Neural progenitor cell (in vitro differentiated cells): ENCODE results near the gene ACYP2. TPM values are rescaled to one million over a fixed set of nuclear protein-coding genes. Genes with fewer than 3 reads are reported as not detected.
"Not testable (repeated sequence)": the region's sequence is repeated elsewhere in the genome, so short reads cannot be mapped to it uniquely, and the experiment has no call there.

Source experiments
- DNase-seq: peaks from one replicate; pipeline ENCODE4 v3.0.0-alpha.2; 2016; ENCODE audit warnings: low spot score
- H2AFZ ChIP-seq: fragments of 200-600 bp; sonication (generic); replicated peaks from 2 replicates; pipeline ENCODE4 v1.6.1; 2016; ENCODE audit warnings: antibody characterized with exemption
- H3F3A ChIP-seq: fragments of 200-600 bp; sonication (generic); 2 replicates; pipeline ENCODE4 v1.6.1; 2016; ENCODE audit warnings: antibody characterized with exemption, low read depth
- H3K27ac ChIP-seq: fragments of 200-600 bp; sonication (generic); 2 replicates; pipeline ENCODE4 v1.5.1; 2016; ENCODE audit warnings: mild to moderate bottlenecking
- H3K27me3 ChIP-seq: fragments of 200-600 bp; sonication (generic); 2 replicates; pipeline ENCODE4 v1.6.1; 2016; ENCODE audit warnings: mild to moderate bottlenecking, moderate library complexity
- H3K36me3 ChIP-seq: fragments of 200-600 bp; sonication (generic); 2 replicates; pipeline ENCODE4 v1.5.1; 2016
- H3K4me1 ChIP-seq: fragments of 200-600 bp; sonication (generic); 2 replicates; pipeline ENCODE4 v1.6.1; 2016; ENCODE audit warnings: mixed run types
- H3K4me2 ChIP-seq: fragments of 200-600 bp; sonication (generic); 2 replicates; pipeline ENCODE4 v1.6.1; 2016
- H3K4me3 ChIP-seq: fragments of 200-600 bp; sonication (generic); 2 replicates; pipeline ENCODE4 v1.5.1; 2016
- H3K79me2 ChIP-seq: fragments of 200-600 bp; sonication (generic); 2 replicates; pipeline ENCODE4 v1.6.1; 2016; ENCODE audit warnings: low read depth
- H3K9ac ChIP-seq: fragments of 200-600 bp; sonication (generic); 2 replicates; pipeline ENCODE4 v1.6.1; 2016
- H3K9me3 ChIP-seq: fragments of 200-600 bp; sonication (generic); 2 replicates; pipeline ENCODE4 v1.5.1; 2016; ENCODE audit warnings: low read depth
- H4K20me1 ChIP-seq: fragments of 200-600 bp; sonication (generic); 2 replicates; pipeline ENCODE4 v1.6.1; 2016; ENCODE audit warnings: low read depth
- H3K27ac Mint-ChIP-seq: 3 replicates; pipeline ENCODE4 v1.8.0; 2021; ENCODE audit warnings: mixed read lengths
- H3K27me3 Mint-ChIP-seq: 2 replicates; pipeline ENCODE4 v1.8.0; 2022; ENCODE audit warnings: low read depth, mild to moderate bottlenecking, inconsistent platforms, moderate library complexity, mixed read lengths; ENCODE audit not compliant: insufficient read depth
- H3K36me3 Mint-ChIP-seq: 3 replicates; pipeline ENCODE4 v1.8.0; 2021; ENCODE audit warnings: mixed read lengths
- H3K4me1 Mint-ChIP-seq: 3 replicates; pipeline ENCODE4 v1.8.0; 2021; ENCODE audit warnings: mixed read lengths
- H3K4me3 Mint-ChIP-seq: 3 replicates; pipeline ENCODE4 v1.8.0; 2021; ENCODE audit warnings: mild to moderate bottlenecking, moderate library complexity, mixed read lengths
- H3K9me3 Mint-ChIP-seq: 3 replicates; pipeline ENCODE4 v1.8.0; 2020; ENCODE audit warnings: mixed read lengths
- CTCF ChIP-seq: fragments of 200-600 bp; sonication (generic); IDR thresholded peaks from 2 replicates; pipeline ENCODE4 v1.5.1; 2017; ENCODE audit warnings: antibody characterized with exemption, mild to moderate bottlenecking
- EZH2 ChIP-seq: fragments of 200-600 bp; sonication (generic); IDR thresholded peaks from 2 replicates; pipeline ENCODE4 v1.6.1; 2017; ENCODE audit warnings: antibody characterized with exemption, mild to moderate bottlenecking, moderate library complexity
- EZH2phosphoT487 ChIP-seq: fragments of 200-600 bp; sonication (generic); IDR thresholded peaks from 2 replicates; pipeline ENCODE4 v1.6.1; 2017; ENCODE audit warnings: antibody characterized with exemption
- total RNA-seq: library from RNA; depleted of rRNA; stranded (reverse); fragments of >200 nt; gene quantifications from 2 replicates; pipeline ENCODE4 v1.2.3, GENCODE V29; 2015; ENCODE audit warnings: low replicate concordance

The ACYP2 gene
- total RNA-seq, 1 donor from 2014 or later = 9.7 TPM

- Mint-ChIP-seq H3K27me3 (no peaks in the 10 kb centered on the region), H3K27ac (no peak overlapping the region), H3K9me3 (peaks cover 4% of the 10 kb centered on the region), H3K4me3 (no peak overlapping the region), H3K4me1 (peaks cover 6% of the 10 kb centered on the region), H3K36me3 (no peaks in the 10 kb centered on the region)
- Histone ChIP-seq H3K9me3 (no peaks in the 10 kb centered on the region), H3K27ac (no peak overlapping the region), H3K4me1 (peaks cover 6% of the 10 kb centered on the region), H3K36me3 (no peaks in the 10 kb centered on the region), H3K9ac (no peak overlapping the region), H2AFZ (no peak overlapping the region), H3K4me3 (no peak overlapping the region), H3K79me2 (no peaks in the 10 kb centered on the region), H3K4me2 (no peak overlapping the region), H3F3A (no peaks in the 10 kb centered on the region), H4K20me1 (no peaks in the 10 kb centered on the region), H3K27me3 (no peaks in the 10 kb centered on the region)
- DNase-seq = no peak
- TF ChIP-seq EZH2 = no peak
- no peak for TF ChIP-seq EZH2phosphoT487
Observed at GRCh38 chr2:54317973-54318372, 202.6 kb downstream of the ACYP2 start.

GRCh38 chr2:54318821-54319220 lies 203.4 kb downstream of the ACYP2 start:
- Mint-ChIP-seq H3K4me1 (peaks cover 6% of the 10 kb centered on the region), H3K9me3 (peaks cover 4% of the 10 kb centered on the region), H3K27ac (peak overlapping the region; percentile 48), H3K27me3 (no peaks in the 10 kb centered on the region), H3K4me3 (no peak overlapping the region), H3K36me3 (no peaks in the 10 kb centered on the region)
- Histone ChIP-seq H2AFZ (no peak overlapping the region), H3K4me3 (no peak overlapping the region), H3K9me3 (no peaks in the 10 kb centered on the region), H3K9ac (no peak overlapping the region), H3F3A (no peaks in the 10 kb centered on the region), H3K79me2 (no peaks in the 10 kb centered on the region), H3K27ac (no peak overlapping the region), H3K36me3 (no peaks in the 10 kb centered on the region), H4K20me1 (no peaks in the 10 kb centered on the region), H3K4me1 (peaks cover 6% of the 10 kb centered on the region), H3K27me3 (no peaks in the 10 kb centered on the region), H3K4me2 (no peak overlapping the region)
- no peak for DNase-seq
- no peak for TF ChIP-seq CTCF
- TF ChIP-seq EZH2 = no peak
- TF ChIP-seq EZH2phosphoT487 = no peak

- peaks cover 3% of the 10 kb centered on the region for H3K27me3 Mint-ChIP-seq
- no peak for DNase-seq
- Histone ChIP-seq H3K9ac (no peak overlapping the region), H3F3A (no peaks in the 10 kb centered on the region), H3K9me3 (no peaks in the 10 kb centered on the region), H3K79me2 (no peaks in the 10 kb centered on the region), H3K27ac (no peak overlapping the region), H3K4me3 (no peak overlapping the region), H3K4me1 (peaks cover 6% of the 10 kb centered on the region), H2AFZ (no peak overlapping the region), H3K27me3 (no peaks in the 10 kb centered on the region), H4K20me1 (no peaks in the 10 kb centered on the region), H3K36me3 (no peaks in the 10 kb centered on the region), H3K4me2 (no peak overlapping the region)
- H3K4me3 Mint-ChIP-seq = no peak overlapping the region
- H3K4me1 Mint-ChIP-seq = peaks cover 6% of the 10 kb centered on the region
- no peaks in the 10 kb centered on the region for H3K36me3 Mint-ChIP-seq
- TF ChIP-seq EZH2 = no peak
- no peak for TF ChIP-seq EZH2phosphoT487
- no peak for TF ChIP-seq CTCF
- H3K27ac Mint-ChIP-seq = no peak overlapping the region
- H3K9me3 Mint-ChIP-seq = peaks cover 15% of the 10 kb centered on the region
Observed at GRCh38 chr2:54321047-54321446, 205.6 kb downstream of the ACYP2 start.

- not testable (repeated sequence) for H3K36me3 Mint-ChIP-seq, H3K4me2 ChIP-seq, H3K79me2 ChIP-seq, H3F3A ChIP-seq, H3K4me3 ChIP-seq, H3K9ac ChIP-seq, H3K4me1 ChIP-seq, H3K27ac Mint-ChIP-seq, H3K4me3 Mint-ChIP-seq, H3K4me1 Mint-ChIP-seq, H3K36me3 ChIP-seq, H2AFZ ChIP-seq, H4K20me1 ChIP-seq, H3K27ac ChIP-seq, H3K27me3 Mint-ChIP-seq, H3K9me3 ChIP-seq, DNase-seq
- peaks cover 14% of the 10 kb centered on the region for H3K9me3 Mint-ChIP-seq
- H3K27me3 ChIP-seq = peaks cover 12% of the 10 kb centered on the region
Observed at GRCh38 chr2:54324517-54324916, 209.1 kb downstream of the ACYP2 start.
